ENCODE results near the gene VSIR. TPM values are rescaled to one million over a fixed set of nuclear protein-coding genes. Genes with fewer than 3 reads are reported as not detected.

Gene VSIR
- total and polyA plus RNA-seq, 2 donors = 25.2 to 51.8 TPM

DNA sequence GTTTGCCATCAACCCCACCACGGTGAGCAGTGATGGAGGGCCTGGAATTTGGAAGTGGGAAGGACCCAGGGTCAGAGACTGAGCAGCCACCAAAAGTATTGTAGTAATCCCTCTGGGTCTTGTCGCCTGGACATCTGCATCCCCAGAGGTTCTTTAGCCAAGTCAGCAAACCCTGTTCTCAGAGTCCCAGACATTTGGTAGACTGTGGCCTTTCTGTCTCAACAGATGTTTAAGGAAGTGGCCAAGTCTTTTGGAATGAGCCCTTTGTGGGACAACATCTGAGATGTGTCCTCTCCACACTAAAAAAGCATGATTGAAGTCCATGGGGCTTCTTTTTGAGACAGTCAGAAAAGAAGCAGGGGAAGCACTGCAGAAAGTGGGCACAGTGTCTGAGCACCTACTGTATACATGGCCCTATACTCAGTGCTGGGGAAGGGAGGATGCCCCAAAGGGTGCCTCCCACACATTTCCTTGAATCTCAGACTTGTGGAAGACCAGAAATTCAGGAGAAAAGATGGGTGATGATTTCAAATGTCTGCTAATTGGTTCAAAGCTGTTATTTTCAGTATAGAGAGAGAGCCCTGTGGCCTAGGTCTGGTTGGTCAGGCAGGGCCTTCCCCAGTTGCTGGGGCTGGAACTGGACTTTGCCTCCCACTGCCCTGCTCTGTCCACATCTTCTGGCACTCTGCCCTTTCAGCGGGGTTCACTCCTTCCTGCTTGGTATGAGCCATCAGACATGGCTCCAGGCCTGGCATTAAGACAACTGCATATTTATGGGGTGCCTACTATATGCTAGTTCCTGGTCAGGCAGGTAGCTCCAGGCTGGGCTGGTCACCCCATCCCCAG is 26.5 kb upstream of the VSIR start:
- H3K4me1 ChIP-seq (ENCODE audit: control insufficient read depth in 2 of 2, insufficient read depth in 2 of 2, low read length in 2 of 2) = peaks cover 5 to 15% of the 10 kb centered on the region in 2 donors
- no peaks in the 10 kb centered on the region for H3K27me3 ChIP-seq (ENCODE audit: control insufficient read depth in 2 of 2, insufficient read depth in 1 of 2, low read length in 1 of 2)
- no peak overlapping the region for H3K27ac ChIP-seq (ENCODE audit: low read depth in 1 of 2, low read length in 1 of 2)
- WGBS = 95% methylated on average over 3 of the region's 3 CpGs
- H3K4me3 ChIP-seq (ENCODE audit: low read length in 2 of 2) = no peak overlapping the region
- DNase-seq (ENCODE audit: low read depth in 6 of 9, low spot score in 9 of 9) = no peak
- H3K36me3 ChIP-seq (ENCODE audit: control insufficient read depth in 2 of 2, insufficient read depth in 2 of 2, low read length in 1 of 2) = no peaks in the 10 kb centered on the region
- H3K9me3 ChIP-seq (ENCODE audit: control insufficient read depth in 2 of 2, insufficient read depth in 1 of 2, low read length in 1 of 2) = peaks cover 0 to 1% of the 10 kb centered on the region in 2 donors

DNA sequence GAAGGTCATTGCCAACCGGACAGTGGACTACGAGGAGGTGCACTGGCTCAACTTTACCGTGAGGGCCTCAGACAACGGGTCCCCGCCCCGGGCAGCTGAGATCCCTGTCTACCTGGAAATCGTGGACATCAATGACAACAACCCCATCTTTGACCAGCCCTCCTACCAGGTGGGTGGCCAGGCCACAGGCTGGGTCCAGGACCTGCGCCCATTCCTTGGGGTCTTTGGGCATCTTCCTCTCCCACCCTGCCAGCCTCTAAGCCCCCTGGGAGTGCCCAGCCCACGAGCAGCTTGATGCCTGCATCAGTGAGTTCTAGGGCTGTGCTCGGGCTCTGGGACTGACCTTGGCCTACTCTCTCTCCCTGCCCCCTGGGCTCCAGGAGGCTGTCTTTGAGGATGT is 25.8 kb upstream of the VSIR start:
- Histone ChIP-seq H3K9me3 (ENCODE audit: control insufficient read depth in 2 of 2, insufficient read depth in 1 of 2, low read length in 1 of 2) (peaks cover 0 to 1% of the 10 kb centered on the region in 2 donors), H3K27ac (ENCODE audit: low read depth in 1 of 2, low read length in 1 of 2) (no peak overlapping the region), H3K36me3 (ENCODE audit: control insufficient read depth in 2 of 2, insufficient read depth in 2 of 2, low read length in 1 of 2) (no peaks in the 10 kb centered on the region), H3K4me1 (ENCODE audit: control insufficient read depth in 2 of 2, insufficient read depth in 2 of 2, low read length in 2 of 2) (peaks cover 5 to 15% of the 10 kb centered on the region in 2 donors), H3K4me3 (ENCODE audit: low read length in 2 of 2) (no peak overlapping the region), H3K27me3 (ENCODE audit: control insufficient read depth in 2 of 2, insufficient read depth in 1 of 2, low read length in 1 of 2) (no peaks in the 10 kb centered on the region)
- 98% methylated on average over 10 of the region's 10 CpGs for WGBS
- no peak for DNase-seq (ENCODE audit: low read depth in 6 of 9, low spot score in 9 of 9)

DNA sequence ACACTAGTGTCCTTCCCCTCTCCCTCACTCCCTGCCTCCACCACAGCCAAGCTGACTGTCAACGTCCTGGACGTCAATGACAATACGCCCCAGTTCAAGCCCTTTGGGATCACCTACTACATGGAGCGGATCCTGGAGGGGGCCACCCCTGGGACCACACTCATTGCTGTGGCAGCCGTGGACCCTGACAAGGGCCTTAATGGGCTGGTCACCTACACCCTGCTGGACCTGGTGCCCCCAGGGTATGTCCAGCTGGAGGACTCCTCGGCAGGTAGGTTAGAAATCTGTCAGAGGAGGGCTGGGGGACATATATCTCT is 24.9 kb upstream of the VSIR start:
- Histone ChIP-seq H3K36me3 (ENCODE audit: control insufficient read depth in 2 of 2, insufficient read depth in 2 of 2, low read length in 1 of 2) (no peaks in the 10 kb centered on the region), H3K9me3 (ENCODE audit: control insufficient read depth in 2 of 2, insufficient read depth in 1 of 2, low read length in 1 of 2) (peaks cover 0 to 1% of the 10 kb centered on the region in 2 donors), H3K27ac (ENCODE audit: low read depth in 1 of 2, low read length in 1 of 2) (no peak overlapping the region), H3K4me3 (ENCODE audit: low read length in 2 of 2) (no peak overlapping the region), H3K27me3 (ENCODE audit: control insufficient read depth in 2 of 2, insufficient read depth in 1 of 2, low read length in 1 of 2) (no peaks in the 10 kb centered on the region), H3K4me1 (ENCODE audit: control insufficient read depth in 2 of 2, insufficient read depth in 2 of 2, low read length in 2 of 2) (peaks cover 5 to 15% of the 10 kb centered on the region in 2 donors)
- 88% methylated on average over 6 of the region's 6 CpGs for WGBS
- no peak for DNase-seq (ENCODE audit: low read depth in 6 of 9, low spot score in 9 of 9)

DNA sequence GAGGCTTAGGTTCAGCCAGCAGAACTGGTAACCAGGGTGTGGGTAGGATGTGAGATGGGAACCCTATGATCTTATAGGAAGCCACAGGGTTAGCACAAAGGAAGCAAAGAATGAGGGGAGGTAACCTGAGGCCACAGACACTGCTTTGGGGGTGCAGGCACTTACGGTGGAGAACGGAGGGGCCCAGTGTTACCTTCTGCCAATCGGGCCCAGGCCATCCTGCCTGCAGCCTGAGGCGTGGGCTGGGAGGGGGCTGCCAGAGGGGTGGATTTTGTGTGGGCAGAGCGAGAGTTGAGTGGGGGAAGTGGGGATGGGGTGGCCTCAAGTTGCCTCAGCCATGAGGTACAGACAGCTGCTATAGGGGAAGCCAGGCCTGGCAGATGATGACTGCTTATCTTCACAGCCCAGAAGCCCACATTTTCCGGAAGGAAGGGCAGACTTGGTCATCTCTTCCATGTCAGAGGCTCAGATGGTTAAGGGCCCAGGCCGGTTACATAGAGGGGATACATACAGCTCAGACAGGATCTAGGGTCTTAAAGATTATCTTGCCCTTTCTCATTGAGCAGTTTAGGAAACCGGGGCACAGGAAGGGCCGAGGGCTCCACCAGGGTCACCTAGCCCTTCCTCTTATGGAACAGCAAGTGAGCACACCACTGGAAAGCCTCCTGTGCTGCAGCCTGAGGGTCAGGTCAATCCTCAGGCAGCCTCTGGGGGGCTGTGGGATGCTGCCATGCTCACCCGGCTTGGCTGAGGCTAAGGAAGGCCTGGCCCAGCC is 24.4 kb upstream of the VSIR start:
- WGBS = 19% methylated on average over 10 of the region's 10 CpGs
- peaks cover 5 to 15% of the 10 kb centered on the region in 2 donors for H3K4me1 ChIP-seq (ENCODE audit: control insufficient read depth in 2 of 2, insufficient read depth in 2 of 2, low read length in 2 of 2)
- H3K36me3 ChIP-seq (ENCODE audit: control insufficient read depth in 2 of 2, insufficient read depth in 2 of 2, low read length in 1 of 2) = no peaks in the 10 kb centered on the region
- peaks cover 0 to 1% of the 10 kb centered on the region in 2 donors for H3K9me3 ChIP-seq (ENCODE audit: control insufficient read depth in 2 of 2, insufficient read depth in 1 of 2, low read length in 1 of 2)
- DNase-seq (ENCODE audit: low read depth in 6 of 9, low spot score in 9 of 9) = peak in 1 of 9 donors; percentile 59
- no peak overlapping the region for H3K27ac ChIP-seq (ENCODE audit: low read depth in 1 of 2, low read length in 1 of 2)
- H3K27me3 ChIP-seq (ENCODE audit: control insufficient read depth in 2 of 2, insufficient read depth in 1 of 2, low read length in 1 of 2) = no peaks in the 10 kb centered on the region
- no peak overlapping the region for H3K4me3 ChIP-seq (ENCODE audit: low read length in 2 of 2)

GRCh38 chr10:71796749-71797405 is 23.6 kb upstream of the VSIR start:
- no peak overlapping the region for H3K27ac ChIP-seq (ENCODE audit: low read depth in 1 of 2, low read length in 1 of 2)
- no peak overlapping the region for H3K4me3 ChIP-seq (ENCODE audit: low read length in 2 of 2)
- peaks cover 0 to 1% of the 10 kb centered on the region in 2 donors for H3K9me3 ChIP-seq (ENCODE audit: control insufficient read depth in 2 of 2, insufficient read depth in 1 of 2, low read length in 1 of 2)
- peaks cover 5 to 15% of the 10 kb centered on the region in 2 donors for H3K4me1 ChIP-seq (ENCODE audit: control insufficient read depth in 2 of 2, insufficient read depth in 2 of 2, low read length in 2 of 2)
- WGBS = 87% methylated on average over 7 of the region's 7 CpGs
- no peaks in the 10 kb centered on the region for H3K36me3 ChIP-seq (ENCODE audit: control insufficient read depth in 2 of 2, insufficient read depth in 2 of 2, low read length in 1 of 2)
- no peaks in the 10 kb centered on the region for H3K27me3 ChIP-seq (ENCODE audit: control insufficient read depth in 2 of 2, insufficient read depth in 1 of 2, low read length in 1 of 2)
- DNase-seq (ENCODE audit: low read depth in 6 of 9, low spot score in 9 of 9) = no peak

DNA sequence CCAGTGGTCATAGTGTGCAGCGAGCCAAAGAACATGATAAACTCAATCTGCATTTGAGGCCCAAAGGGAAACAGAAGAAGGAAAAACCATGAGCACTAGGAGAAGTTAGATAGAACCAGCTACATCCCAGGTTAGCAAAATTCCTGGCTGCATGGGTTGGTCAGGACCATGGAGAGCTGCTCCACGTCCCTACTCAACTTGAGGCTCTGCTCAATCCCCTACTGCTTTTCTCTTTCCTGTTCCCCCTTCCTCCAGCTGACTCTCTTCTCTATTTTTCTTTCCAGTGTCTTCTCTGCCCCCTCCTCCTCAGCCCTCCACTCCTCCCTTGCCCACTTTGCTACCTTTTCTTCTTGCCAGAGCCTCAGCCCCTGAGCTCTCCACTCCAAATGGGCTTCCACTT is 21.9 kb upstream of the VSIR start:
- H3K9me3 ChIP-seq (ENCODE audit: control insufficient read depth in 2 of 2, insufficient read depth in 1 of 2, low read length in 1 of 2) = peaks cover 0 to 1% of the 10 kb centered on the region in 2 donors
- H3K27me3 ChIP-seq (ENCODE audit: control insufficient read depth in 2 of 2, insufficient read depth in 1 of 2, low read length in 1 of 2) = no peaks in the 10 kb centered on the region
- H3K4me1 ChIP-seq (ENCODE audit: control insufficient read depth in 2 of 2, insufficient read depth in 2 of 2, low read length in 2 of 2) = peaks cover 12 to 26% of the 10 kb centered on the region in 2 donors
- H3K27ac ChIP-seq (ENCODE audit: low read depth in 1 of 2, low read length in 1 of 2) = no peak overlapping the region
- WGBS = 30% methylated on average over 2 of the region's 2 CpGs
- no peaks in the 10 kb centered on the region for H3K36me3 ChIP-seq (ENCODE audit: control insufficient read depth in 2 of 2, insufficient read depth in 2 of 2, low read length in 1 of 2)
- DNase-seq (ENCODE audit: low read depth in 6 of 9, low spot score in 9 of 9) = peak in 3 of 9 donors; percentile 44 to 55 (median 49)
- H3K4me3 ChIP-seq (ENCODE audit: low read length in 2 of 2) = no peak overlapping the region

GRCh38 chr10:71790749-71791440 is 17.6 kb upstream of the VSIR start:
- no peak overlapping the region for H3K27ac ChIP-seq (ENCODE audit: low read depth in 1 of 2, low read length in 1 of 2)
- DNase-seq (ENCODE audit: low read depth in 6 of 9, low spot score in 9 of 9) = peak in 1 of 9 donors; percentile 56
- H3K9me3 ChIP-seq (ENCODE audit: control insufficient read depth in 2 of 2, insufficient read depth in 1 of 2, low read length in 1 of 2) = no peaks in the 10 kb centered on the region
- H3K4me3 ChIP-seq (ENCODE audit: low read length in 2 of 2) = no peak overlapping the region
- no peaks in the 10 kb centered on the region for H3K27me3 ChIP-seq (ENCODE audit: control insufficient read depth in 2 of 2, insufficient read depth in 1 of 2, low read length in 1 of 2)
- 45% methylated on average over 17 of the region's 17 CpGs for WGBS
- H3K4me1 ChIP-seq (ENCODE audit: control insufficient read depth in 2 of 2, insufficient read depth in 2 of 2, low read length in 2 of 2) = peaks cover 6 to 13% of the 10 kb centered on the region in 2 donors
- no peaks in the 10 kb centered on the region for H3K36me3 ChIP-seq (ENCODE audit: control insufficient read depth in 2 of 2, insufficient read depth in 2 of 2, low read length in 1 of 2)

DNA sequence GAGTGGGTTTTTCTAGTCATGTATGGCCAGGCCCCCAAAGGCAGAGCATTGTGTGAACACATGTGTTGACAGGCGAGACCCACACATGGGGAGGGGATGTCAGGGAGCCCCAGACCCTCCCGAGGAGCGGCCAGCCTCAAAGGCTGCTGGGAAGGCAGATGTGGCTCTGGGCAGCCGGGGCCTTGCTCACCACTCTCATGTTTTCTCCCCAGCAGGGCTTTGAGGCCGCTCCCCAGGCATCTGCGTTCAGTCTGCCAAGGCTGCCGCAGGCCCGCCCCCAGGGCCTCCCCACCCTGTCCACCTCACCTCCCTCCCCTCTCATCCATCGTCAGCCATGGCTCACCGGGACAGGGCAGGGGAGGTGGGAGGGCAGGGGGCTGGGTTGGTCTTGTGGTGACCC is 16.6 kb upstream of the VSIR start:
- H3K36me3 ChIP-seq (ENCODE audit: control insufficient read depth in 2 of 2, insufficient read depth in 2 of 2, low read length in 1 of 2) = no peaks in the 10 kb centered on the region
- DNase-seq (ENCODE audit: low read depth in 6 of 9, low spot score in 9 of 9) = no peak
- H3K4me1 ChIP-seq (ENCODE audit: control insufficient read depth in 2 of 2, insufficient read depth in 2 of 2, low read length in 2 of 2) = peaks cover 6 to 13% of the 10 kb centered on the region in 2 donors
- H3K9me3 ChIP-seq (ENCODE audit: control insufficient read depth in 2 of 2, insufficient read depth in 1 of 2, low read length in 1 of 2) = no peaks in the 10 kb centered on the region
- H3K27ac ChIP-seq (ENCODE audit: low read depth in 1 of 2, low read length in 1 of 2) = no peak overlapping the region
- H3K27me3 ChIP-seq (ENCODE audit: control insufficient read depth in 2 of 2, insufficient read depth in 1 of 2, low read length in 1 of 2) = no peaks in the 10 kb centered on the region
- 98% methylated on average over 10 of the region's 10 CpGs for WGBS
- no peak overlapping the region for H3K4me3 ChIP-seq (ENCODE audit: low read length in 2 of 2)
